Smooth muscle cell (in vitro differentiated cells): Measurements from ENCODE around the gene NBAS. TPM values are rescaled to one million over a fixed set of nuclear protein-coding genes. Genes with fewer than 3 reads are reported as not detected.

Experiments
- DNase-seq: peaks from one replicate; lab custom pipeline; 2025; ENCODE audit not compliant: unreplicated experiment; lab: John Stamatoyannopoulos, UW
- H2AFZ ChIP-seq: fragments of 200-600 bp; sonication (generic); 2 replicates; pipeline ENCODE4 v1.6.0; 2016; ENCODE audit warnings: antibody characterized with exemption, low read depth, mild to moderate bottlenecking
- H3F3A ChIP-seq: fragments of 200-600 bp; sonication (generic); 2 replicates; pipeline ENCODE4 v1.6.0; 2017; ENCODE audit warnings: antibody characterized with exemption, low read depth
- H3K27ac ChIP-seq: fragments of 200-600 bp; sonication (generic); 2 replicates; pipeline ENCODE4 v1.5.1; 2016; ENCODE audit warnings: low read depth, mild to moderate bottlenecking
- H3K27me3 ChIP-seq: fragments of 200-600 bp; sonication (generic); 2 replicates; pipeline ENCODE4 v1.6.1; 2016; ENCODE audit warnings: low read depth, mild to moderate bottlenecking
- H3K36me3 ChIP-seq: fragments of 200-600 bp; sonication (generic); 2 replicates; pipeline ENCODE4 v1.5.1; 2016; ENCODE audit warnings: low read depth
- H3K4me1 ChIP-seq: fragments of 200-600 bp; sonication (generic); 2 replicates; pipeline ENCODE4 v1.5.1; 2016; ENCODE audit warnings: low read depth
- H3K4me2 ChIP-seq: fragments of 200-600 bp; sonication (generic); 2 replicates; pipeline ENCODE4 v1.6.0; 2016; ENCODE audit warnings: mild to moderate bottlenecking
- H3K4me3 ChIP-seq: fragments of 200-600 bp; sonication (generic); 2 replicates; pipeline ENCODE4 v1.5.1; 2016; ENCODE audit warnings: mild to moderate bottlenecking
- H3K79me2 ChIP-seq: fragments of 200-600 bp; sonication (generic); 2 replicates; pipeline ENCODE4 v1.6.0; 2016; ENCODE audit warnings: low read depth, mild to moderate bottlenecking
- H3K9ac ChIP-seq: fragments of 200-600 bp; sonication (generic); 2 replicates; pipeline ENCODE4 v1.6.0; 2016; ENCODE audit warnings: low read depth
- H3K9me3 ChIP-seq: fragments of 200-600 bp; sonication (generic); replicated peaks from 2 replicates; pipeline ENCODE4 v1.5.1; 2016; ENCODE audit warnings: low read depth
- H4K20me1 ChIP-seq: fragments of 200-600 bp; sonication (generic); 2 replicates; pipeline ENCODE4 v1.6.0; 2016; ENCODE audit warnings: low read depth
- CTCF ChIP-seq: fragments of 200-600 bp; sonication (generic); IDR thresholded peaks from 2 replicates; pipeline ENCODE4 v1.5.1; 2017; ENCODE audit warnings: borderline replicate concordance, mild to moderate bottlenecking, antibody characterized with exemption; ENCODE audit not compliant: insufficient read depth, poor library complexity, severe bottlenecking
- WGBS: methylation state at CpG from one replicate; pipeline ENCODE4 v1.1.7; 2016; ENCODE audit warnings: low lambda C conversion rate; 5-methylcytosine and 5-hydroxymethylcytosine counted together
- polyA plus RNA-seq: library from polyadenylated mRNA; unstranded; fragments of >200 nt; fragmentation: Nextera tagmentation; extraction: Ambion mirVana; gene quantifications from 2 replicates; pipeline ENCODE4 v1.2.1, GENCODE V29; 2016
- total RNA-seq: library from RNA; depleted of rRNA; stranded (reverse); fragments of >200 nt; gene quantifications from 2 replicates; pipeline ENCODE4 v1.2.3, GENCODE V29; 2014

The NBAS gene
- total and polyA plus RNA-seq, 2 experiments from 2014 or later = 31.2 to 51.1 TPM

GRCh38 chr2:15435474-15435873, 125.7 kb downstream of the NBAS start:
- peaks cover 59% of the 10 kb centered on the region for H4K20me1 ChIP-seq
- no peaks in the 10 kb centered on the region for H3F3A ChIP-seq
- H3K4me3 ChIP-seq = no peak overlapping the region
- no peaks in the 10 kb centered on the region for H3K27me3 ChIP-seq
- H3K9me3 ChIP-seq = no peaks in the 10 kb centered on the region
- no peak overlapping the region for H3K27ac ChIP-seq
- DNase-seq = no peak
- no peak overlapping the region for H3K9ac ChIP-seq
- no peak overlapping the region for H2AFZ ChIP-seq
- H3K36me3 ChIP-seq = no peaks in the 10 kb centered on the region
- no peaks in the 10 kb centered on the region for H3K4me1 ChIP-seq
- peaks cover 7% of the 10 kb centered on the region for H3K79me2 ChIP-seq
- 56% methylated on average over 5 of the region's 5 CpGs for WGBS
- no peak for TF ChIP-seq CTCF
- H3K4me2 ChIP-seq = no peak overlapping the region

GRCh38 chr2:15432642-15433256, 128.4 kb downstream of the NBAS start:
- DNase-seq = no peak
- no peaks in the 10 kb centered on the region for H3K4me1 ChIP-seq
- peaks cover 7% of the 10 kb centered on the region for H3K79me2 ChIP-seq
- H3K4me3 ChIP-seq = no peak overlapping the region
- no peaks in the 10 kb centered on the region for H3K9me3 ChIP-seq
- H3K27me3 ChIP-seq = no peaks in the 10 kb centered on the region
- H3K9ac ChIP-seq = no peak overlapping the region
- TF ChIP-seq CTCF = no peak
- peaks cover 50% of the 10 kb centered on the region for H4K20me1 ChIP-seq
- WGBS = 94% methylated on average over 5 of the region's 5 CpGs
- H2AFZ ChIP-seq = no peak overlapping the region
- no peaks in the 10 kb centered on the region for H3F3A ChIP-seq
- H3K4me2 ChIP-seq = no peak overlapping the region
- H3K36me3 ChIP-seq = no peaks in the 10 kb centered on the region
- H3K27ac ChIP-seq = no peak overlapping the region

GRCh38 chr2:15429032-15429431, 132.1 kb downstream of the NBAS start:
- no peaks in the 10 kb centered on the region for H3K4me1 ChIP-seq
- H3K79me2 ChIP-seq = no peaks in the 10 kb centered on the region
- H3K27me3 ChIP-seq = no peaks in the 10 kb centered on the region
- H3K4me2 ChIP-seq = no peak overlapping the region
- no peak for DNase-seq
- H3K36me3 ChIP-seq = no peaks in the 10 kb centered on the region
- peaks cover 20% of the 10 kb centered on the region for H4K20me1 ChIP-seq
- H3F3A ChIP-seq = no peaks in the 10 kb centered on the region
- H2AFZ ChIP-seq = no peak overlapping the region
- TF ChIP-seq CTCF = no peak
- H3K9ac ChIP-seq = no peak overlapping the region
- no peak overlapping the region for H3K27ac ChIP-seq
- no peaks in the 10 kb centered on the region for H3K9me3 ChIP-seq
- H3K4me3 ChIP-seq = no peak overlapping the region
- 87% methylated on average over 1 of the region's 1 CpG for WGBS

GRCh38 chr2:15427987-15428386, 133.1 kb downstream of the NBAS start:
- Histone ChIP-seq H3K4me3 (no peak overlapping the region), H2AFZ (no peak overlapping the region), H3K9ac (no peak overlapping the region), H3K79me2 (no peaks in the 10 kb centered on the region), H3K27ac (no peak overlapping the region), H3K4me2 (no peak overlapping the region), H3K4me1 (no peaks in the 10 kb centered on the region), H3K36me3 (no peaks in the 10 kb centered on the region), H4K20me1 (peaks cover 13% of the 10 kb centered on the region), H3K9me3 (no peaks in the 10 kb centered on the region), H3F3A (no peaks in the 10 kb centered on the region), H3K27me3 (no peaks in the 10 kb centered on the region)
- DNase-seq = no peak
- TF ChIP-seq CTCF = no peak
